ENCODE results near the gene ZNF491. TPM values are rescaled to one million over a fixed set of nuclear protein-coding genes. Genes with fewer than 3 reads are reported as not detected.

Gene ZNF491
- total and polyA plus RNA-seq, 2 donors (not counting 1 experiment from before 2014, with no cell fraction given): 0.57 to 1.7 TPM

DNA sequence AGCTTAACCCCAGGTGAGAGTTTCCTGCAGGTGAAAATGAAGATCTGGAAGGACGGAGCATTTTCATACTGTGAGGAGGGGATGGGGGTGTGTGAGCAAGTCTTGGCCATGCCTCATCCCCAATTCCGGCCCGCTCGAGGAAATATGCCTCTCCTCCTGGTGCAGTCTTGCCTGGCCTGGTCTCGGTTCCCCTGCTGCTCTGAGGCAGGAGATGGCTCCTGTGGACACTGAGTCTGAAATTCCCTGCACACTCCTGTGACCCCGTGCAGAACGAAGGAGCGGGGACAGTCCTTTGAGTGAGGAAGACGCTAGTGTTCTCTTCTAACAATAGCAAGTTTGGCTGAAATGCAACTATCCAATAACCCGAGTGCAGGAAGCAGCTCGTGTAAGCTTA, 49.9 kb downstream of the ZNF491 start:
- H3K4me2 ChIP-seq (replicated peaks; ENCODE audit: low read depth, low read length, poor library complexity, severe bottlenecking): peak overlapping the region; percentile 84
- CTCF ChIA-PET: interaction anchor here (1.1 to 1.7 kb wide), 8 partner anchors 14 to 293 kb away, joined by 3 to 6 read pairs (median 3); partner anchors contain the start of genes ZNF20 and ZNF491
- peaks cover 35% of the 10 kb centered on the region for H3K79me2 ChIP-seq (ENCODE audit: control insufficient read depth, insufficient read depth, low read length)
- H3K36me3 ChIP-seq (replicated peaks in 1 of 2; ENCODE audit: control extremely low read depth in 1 of 2, control insufficient read depth in 1 of 2, extremely low read depth in 1 of 2, insufficient read depth in 2 of 2, low read length in 1 of 2): peaks cover 2 to 15% of the 10 kb centered on the region in 2 experiments
- no peak for DNase-seq
- H4K20me1 ChIP-seq (ENCODE audit: control insufficient read depth, insufficient read depth, low read length, poor library complexity, severe bottlenecking): peaks cover 38% of the 10 kb centered on the region
- peak overlapping the region; percentile 85 for H3K9ac ChIP-seq (ENCODE audit: low read length)
- no peaks in the 10 kb centered on the region for H3K27me3 Mint-ChIP-seq
- peak overlapping the region; percentile 86 for H2AFZ ChIP-seq (ENCODE audit: insufficient read depth, low read depth, low read length, poor library complexity, severe bottlenecking)
- H3K4me1 ChIP-seq (ENCODE audit: control insufficient read depth in 2 of 2, insufficient read depth in 2 of 2, low read length in 2 of 2): peaks cover 20 to 24% of the 10 kb centered on the region in 2 donors
- peaks cover 0 to 5% (median 0%) of the 10 kb centered on the region in 3 donors for H3K9me3 ChIP-seq (ENCODE audit: control extremely low read depth in 1 of 3, control insufficient read depth in 2 of 3, insufficient read depth in 1 of 3, low read length in 2 of 3)
- intact Hi-C loops (cut with micrococcal nuclease): loop anchor here (1.0 to 2.0 kb wide), 5 partner anchors 34 to 314 kb away; partner anchors contain the start of genes ZNF440, ZNF441, ZNF491 and ZNF700
- POLR2A ChIA-PET: interaction anchor here (0.6 to 1.0 kb wide), 3 partner anchors 76 to 1476 kb away, joined by 3 to 4 read pairs (median 3); partner anchors contain the start of gene ZNF763
- peak overlapping the region in 4 of 5 experiments; percentile 79 to 85 (median 83) for H3K4me3 ChIP-seq (ENCODE audit: control extremely low read depth in 1 of 5, extremely low read depth in 1 of 5, insufficient read depth in 1 of 5, low read depth in 2 of 5, low read length in 4 of 5)
- H3K27me3 ChIP-seq (replicated peaks in 1 of 4; ENCODE audit: control extremely low read depth in 1 of 4, control insufficient read depth in 3 of 4, insufficient read depth in 4 of 4, low read length in 3 of 4): no peaks in the 10 kb centered on the region
- ATAC-seq (ENCODE audit: low read depth): no peak
- H3K27ac Mint-ChIP-seq: peak overlapping the region; percentile 96
- TF ChIP-seq EZH2 (IDR thresholded peaks at IDR 0.05; ENCODE audit: borderline replicate concordance, insufficient read depth, low read depth, low read length, poor library complexity, severe bottlenecking): no peak
- TF ChIP-seq, protein P1, sequence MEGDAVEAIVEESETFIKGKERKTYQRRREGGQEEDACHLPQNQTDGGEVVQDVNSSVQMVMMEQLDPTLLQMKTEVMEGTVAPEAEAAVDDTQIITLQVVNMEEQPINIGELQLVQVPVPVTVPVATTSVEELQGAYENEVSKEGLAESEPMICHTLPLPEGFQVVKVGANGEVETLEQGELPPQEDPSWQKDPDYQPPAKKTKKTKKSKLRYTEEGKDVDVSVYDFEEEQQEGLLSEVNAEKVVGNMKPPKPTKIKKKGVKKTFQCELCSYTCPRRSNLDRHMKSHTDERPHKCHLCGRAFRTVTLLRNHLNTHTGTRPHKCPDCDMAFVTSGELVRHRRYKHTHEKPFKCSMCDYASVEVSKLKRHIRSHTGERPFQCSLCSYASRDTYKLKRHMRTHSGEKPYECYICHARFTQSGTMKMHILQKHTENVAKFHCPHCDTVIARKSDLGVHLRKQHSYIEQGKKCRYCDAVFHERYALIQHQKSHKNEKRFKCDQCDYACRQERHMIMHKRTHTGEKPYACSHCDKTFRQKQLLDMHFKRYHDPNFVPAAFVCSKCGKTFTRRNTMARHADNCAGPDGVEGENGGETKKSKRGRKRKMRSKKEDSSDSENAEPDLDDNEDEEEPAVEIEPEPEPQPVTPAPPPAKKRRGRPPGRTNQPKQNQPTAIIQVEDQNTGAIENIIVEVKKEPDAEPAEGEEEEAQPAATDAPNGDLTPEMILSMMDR (IDR thresholded peaks at IDR 0.05): no peak
- H3K27ac ChIP-seq (ENCODE audit: low read length in 2 of 2): peak overlapping the region; percentile 45 to 72
- H3K4me3 Mint-ChIP-seq: peak overlapping the region; percentile 90
- H3K4me1 Mint-ChIP-seq: peaks cover 29% of the 10 kb centered on the region
- 37% methylated on average over 10 of the region's 11 CpGs for WGBS (ENCODE audit: insufficient coverage)
- no peaks in the 10 kb centered on the region for H3K9me3 Mint-ChIP-seq (ENCODE audit: insufficient read depth)

Data from B cell (primary cell).